ENCODE measurements around the gene PRR19.

PRR19 gene

GRCh38 chr19:42284066-42284501, 17.8 kb upstream of the PRR19 start:
- peak; percentile 62 for DNase-seq (ENCODE audit: low read depth)

GRCh38 chr19:42284591-42285341, 17.2 kb upstream of the PRR19 start:
- DNase-seq (ENCODE audit: low read depth), result no peak

- no peak for DNase-seq (ENCODE audit: low read depth)
Observed at GRCh38 chr19:42285541-42285941, 16.4 kb upstream of the PRR19 start.

GRCh38 chr19:42285988-42286348, 16.0 kb upstream of the PRR19 start:
- no peak for DNase-seq (ENCODE audit: low read depth)

- no peak for DNase-seq (ENCODE audit: low read depth)
Observed at GRCh38 chr19:42286349-42287016, 15.4 kb upstream of the PRR19 start.

GRCh38 chr19:42287017-42287826, 14.7 kb upstream of the PRR19 start:
- no peak for DNase-seq (ENCODE audit: low read depth)

- no peak for DNase-seq (ENCODE audit: low read depth)
Observed at GRCh38 chr19:42287827-42288107, 14.2 kb upstream of the PRR19 start.

- no peak for DNase-seq (ENCODE audit: low read depth)
Observed at GRCh38 chr19:42288387-42288786, 13.5 kb upstream of the PRR19 start.

- no peak for DNase-seq (ENCODE audit: low read depth)
Observed at GRCh38 chr19:42288881-42289555, 12.9 kb upstream of the PRR19 start.

GRCh38 chr19:42289556-42290041, 12.3 kb upstream of the PRR19 start:
- DNase-seq (ENCODE audit: low read depth), result no peak

GRCh38 chr19:42290136-42290522, 11.8 kb upstream of the PRR19 start:
- DNase-seq (ENCODE audit: low read depth), result no peak

GRCh38 chr19:42290523-42291434, 11.2 kb upstream of the PRR19 start:
- peak; percentile 42 for DNase-seq (ENCODE audit: low read depth)

- DNase-seq (ENCODE audit: low read depth), result no peak
Observed at GRCh38 chr19:42291435-42291810, 10.5 kb upstream of the PRR19 start.

- DNase-seq (ENCODE audit: low read depth), result no peak
Observed at GRCh38 chr19:42292042-42292960, 9.6 kb upstream of the PRR19 start.

- no peak for DNase-seq (ENCODE audit: low read depth)
Observed at GRCh38 chr19:42292963-42293362, 9.0 kb upstream of the PRR19 start.

- DNase-seq (ENCODE audit: low read depth), result no peak
Observed at GRCh38 chr19:42293540-42293939, 8.4 kb upstream of the PRR19 start.

GRCh38 chr19:42293948-42294347, 8.0 kb upstream of the PRR19 start:
- DNase-seq (ENCODE audit: low read depth), result no peak

GRCh38 chr19:42294471-42295137, 7.3 kb upstream of the PRR19 start:
- DNase-seq (ENCODE audit: low read depth), result no peak

GRCh38 chr19:42295342-42295741, 6.6 kb upstream of the PRR19 start:
- no peak for DNase-seq (ENCODE audit: low read depth)

Measured in stimulated activated CD8-positive, alpha-beta memory T cell treated with anti-CD3 and anti-CD28 coated beads, Interleukin-12 subunit alpha, Interleukin-12 subunit beta, amount 100 ng/mL, for 1 hour (primary cell).